HFFc6 (cell line): ENCODE results near the gene DBNL. TPM values are rescaled to one million over a fixed set of nuclear protein-coding genes. Genes with fewer than 3 reads are reported as not detected.

ENCODE experiments used
- DNase-seq: peaks from one replicate; pipeline ENCODE4 v3.0.0-alpha.2; 2018
- H3K27ac Mint-ChIP-seq: 2 replicates; pipeline ENCODE4 v1.8.0; 2020; ENCODE audit warnings: mild to moderate bottlenecking, mixed read lengths
- H3K27me3 Mint-ChIP-seq: 2 replicates; pipeline ENCODE4 v1.8.0; 2021; ENCODE audit warnings: mild to moderate bottlenecking, moderate library complexity, mixed read lengths; ENCODE audit not compliant: insufficient read depth
- H3K36me3 Mint-ChIP-seq: 2 replicates; pipeline ENCODE4 v1.8.0; 2021; ENCODE audit warnings: low read depth, mixed read lengths
- H3K4me1 Mint-ChIP-seq: 2 replicates; pipeline ENCODE4 v1.8.0; 2020; ENCODE audit warnings: low read depth, mixed read lengths
- H3K4me3 Mint-ChIP-seq: 2 replicates; pipeline ENCODE4 v1.8.0; 2020; ENCODE audit warnings: mild to moderate bottlenecking, moderate library complexity, mixed read lengths
- H3K9me3 Mint-ChIP-seq: 2 replicates; pipeline ENCODE4 v1.8.0; 2020; ENCODE audit warnings: mild to moderate bottlenecking, mixed read lengths
- total RNA-seq, 6 experiments: library from RNA; stranded (reverse); fragmentation: NEBNext Ultra II Directional; extraction: Animal tissue kit (Norgen Biotek cat#: 25700); gene quantifications; 2 replicates in 1 of 6; 3 replicates in 5 of 6; pipeline ENCODE4 v1.2.3, GENCODE V29; 2021
- TF ChIP-seq, protein P1 (sequence below): fragments of 200-600 bp; sonication (generic); IDR thresholded peaks from 2 replicates; pipeline ENCODE4 v1.5.0; 2021; ENCODE audit warnings: antibody characterized with exemption, mild to moderate bottlenecking

The DBNL gene
- total RNA-seq, 6 experiments from 2014 or later, result 146 to 167 (median 153) TPM

DNA sequence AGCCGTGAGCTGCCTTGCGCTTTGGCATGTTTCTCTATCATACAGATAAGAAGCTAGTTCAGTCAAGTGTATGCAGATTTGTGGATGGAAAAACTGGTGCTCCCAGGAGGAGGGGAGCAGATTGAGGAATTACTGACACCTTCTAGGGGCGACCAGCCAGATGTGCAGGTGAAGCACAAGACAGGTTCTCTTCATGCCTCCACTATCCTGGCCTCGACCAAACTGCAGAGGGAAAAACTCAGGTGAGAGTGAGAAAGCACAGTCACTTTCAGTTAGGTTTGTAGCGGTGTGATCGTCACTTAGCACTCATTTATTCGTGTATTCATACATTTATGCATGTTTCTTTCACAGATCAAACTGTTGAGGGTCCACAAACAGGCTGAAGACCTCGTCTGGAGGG is 600 bp upstream of the DBNL start:
- peaks cover 30% of the 10 kb centered on the region for H3K36me3 Mint-ChIP-seq
- DNase-seq, result no peak
- H3K4me1 Mint-ChIP-seq, result peaks cover 36% of the 10 kb centered on the region
- no peaks in the 10 kb centered on the region for H3K9me3 Mint-ChIP-seq
- H3K4me3 Mint-ChIP-seq, result peak overlapping the region; percentile 89
- TF ChIP-seq, protein P1, sequence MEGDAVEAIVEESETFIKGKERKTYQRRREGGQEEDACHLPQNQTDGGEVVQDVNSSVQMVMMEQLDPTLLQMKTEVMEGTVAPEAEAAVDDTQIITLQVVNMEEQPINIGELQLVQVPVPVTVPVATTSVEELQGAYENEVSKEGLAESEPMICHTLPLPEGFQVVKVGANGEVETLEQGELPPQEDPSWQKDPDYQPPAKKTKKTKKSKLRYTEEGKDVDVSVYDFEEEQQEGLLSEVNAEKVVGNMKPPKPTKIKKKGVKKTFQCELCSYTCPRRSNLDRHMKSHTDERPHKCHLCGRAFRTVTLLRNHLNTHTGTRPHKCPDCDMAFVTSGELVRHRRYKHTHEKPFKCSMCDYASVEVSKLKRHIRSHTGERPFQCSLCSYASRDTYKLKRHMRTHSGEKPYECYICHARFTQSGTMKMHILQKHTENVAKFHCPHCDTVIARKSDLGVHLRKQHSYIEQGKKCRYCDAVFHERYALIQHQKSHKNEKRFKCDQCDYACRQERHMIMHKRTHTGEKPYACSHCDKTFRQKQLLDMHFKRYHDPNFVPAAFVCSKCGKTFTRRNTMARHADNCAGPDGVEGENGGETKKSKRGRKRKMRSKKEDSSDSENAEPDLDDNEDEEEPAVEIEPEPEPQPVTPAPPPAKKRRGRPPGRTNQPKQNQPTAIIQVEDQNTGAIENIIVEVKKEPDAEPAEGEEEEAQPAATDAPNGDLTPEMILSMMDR, result no peak
- H3K27me3 Mint-ChIP-seq, result peaks cover 2% of the 10 kb centered on the region
- H3K27ac Mint-ChIP-seq, result peak overlapping the region; percentile 80

DNA sequence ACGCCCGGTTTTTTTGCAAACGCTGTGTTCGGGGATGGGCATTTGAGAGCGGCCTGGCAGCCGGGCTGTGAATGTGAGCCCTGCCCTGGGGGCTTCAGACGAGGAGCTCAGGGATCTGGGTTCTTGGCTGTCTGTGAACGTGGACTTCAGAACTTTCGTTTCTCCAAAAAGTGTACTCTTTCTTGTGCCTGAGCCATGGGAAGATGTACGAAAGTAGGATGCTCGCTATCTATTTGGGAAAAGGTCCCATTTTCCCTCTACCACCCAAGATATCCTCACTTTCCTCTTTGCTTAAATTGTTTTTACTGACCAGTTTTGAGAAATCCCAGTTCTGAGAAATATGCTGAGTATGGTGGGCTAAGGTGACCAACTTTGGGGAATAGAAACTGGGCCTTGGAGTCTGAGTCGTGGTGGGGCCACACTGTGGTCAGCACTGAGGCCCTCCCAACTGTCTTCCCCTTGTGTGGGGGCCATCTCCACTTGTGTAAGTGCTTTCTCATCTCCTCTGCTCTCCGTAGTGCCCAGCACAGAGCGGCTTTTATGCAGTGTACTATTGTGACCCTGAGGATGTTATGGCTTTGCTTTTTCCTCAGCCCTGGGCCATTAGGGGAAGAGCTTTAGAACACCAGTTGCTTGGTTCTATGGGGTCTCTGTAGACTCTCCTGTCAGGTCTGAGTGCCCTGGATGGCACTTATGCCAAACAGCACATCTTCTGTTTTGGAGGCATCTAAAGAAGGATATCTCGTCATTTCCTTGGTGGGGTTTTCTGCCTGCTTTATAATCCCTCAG is 918 bp downstream of the DBNL start:
- H3K9me3 Mint-ChIP-seq, result no peaks in the 10 kb centered on the region
- H3K27ac Mint-ChIP-seq, result peak overlapping the region; percentile 80
- H3K27me3 Mint-ChIP-seq, result no peaks in the 10 kb centered on the region; the same call in none of the 2 replicates
- H3K36me3 Mint-ChIP-seq, result peaks cover 30% of the 10 kb centered on the region
- peaks cover 36% of the 10 kb centered on the region for H3K4me1 Mint-ChIP-seq
- H3K4me3 Mint-ChIP-seq, result peak overlapping the region; percentile 89
- TF ChIP-seq, protein P1, result no peak
- no peak for DNase-seq

DNA sequence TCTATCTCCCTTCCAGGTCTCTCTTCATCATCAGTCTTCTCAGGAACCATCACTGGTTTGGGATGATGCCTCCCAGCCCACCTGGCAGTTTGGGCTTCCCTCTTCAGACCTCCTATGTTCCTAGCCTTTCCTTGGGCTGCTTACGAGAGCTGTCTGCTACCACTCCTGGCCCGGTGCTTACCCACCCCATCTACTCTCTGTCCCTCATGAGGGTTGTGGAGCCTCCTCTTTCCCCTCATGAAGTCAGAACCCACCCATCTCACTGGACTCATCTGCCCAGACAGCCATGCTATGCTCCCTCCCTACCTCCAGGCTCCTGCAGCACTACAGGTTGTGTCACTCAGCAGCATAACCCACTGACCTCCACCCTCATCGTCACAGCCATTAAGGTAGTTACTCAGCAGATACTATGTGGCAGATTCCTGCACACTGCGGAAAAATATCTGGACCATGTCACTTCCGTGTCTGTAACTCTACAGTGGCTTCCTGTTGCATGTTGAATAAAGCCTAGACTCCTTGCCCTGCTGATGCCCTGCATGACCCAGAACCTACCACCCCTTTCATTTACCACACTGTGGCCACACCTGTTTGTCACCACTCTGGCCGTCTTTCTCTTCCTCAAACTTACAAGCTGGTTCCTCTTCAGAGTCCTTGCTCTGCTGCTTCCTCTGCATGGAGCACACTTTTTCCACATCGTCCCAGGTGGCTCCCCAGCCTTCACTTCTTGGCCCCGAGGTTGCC is 2.0 kb downstream of the DBNL start:
- Mint-ChIP-seq H3K4me1 (peaks cover 36% of the 10 kb centered on the region), H3K36me3 (peaks cover 30% of the 10 kb centered on the region)

DNA sequence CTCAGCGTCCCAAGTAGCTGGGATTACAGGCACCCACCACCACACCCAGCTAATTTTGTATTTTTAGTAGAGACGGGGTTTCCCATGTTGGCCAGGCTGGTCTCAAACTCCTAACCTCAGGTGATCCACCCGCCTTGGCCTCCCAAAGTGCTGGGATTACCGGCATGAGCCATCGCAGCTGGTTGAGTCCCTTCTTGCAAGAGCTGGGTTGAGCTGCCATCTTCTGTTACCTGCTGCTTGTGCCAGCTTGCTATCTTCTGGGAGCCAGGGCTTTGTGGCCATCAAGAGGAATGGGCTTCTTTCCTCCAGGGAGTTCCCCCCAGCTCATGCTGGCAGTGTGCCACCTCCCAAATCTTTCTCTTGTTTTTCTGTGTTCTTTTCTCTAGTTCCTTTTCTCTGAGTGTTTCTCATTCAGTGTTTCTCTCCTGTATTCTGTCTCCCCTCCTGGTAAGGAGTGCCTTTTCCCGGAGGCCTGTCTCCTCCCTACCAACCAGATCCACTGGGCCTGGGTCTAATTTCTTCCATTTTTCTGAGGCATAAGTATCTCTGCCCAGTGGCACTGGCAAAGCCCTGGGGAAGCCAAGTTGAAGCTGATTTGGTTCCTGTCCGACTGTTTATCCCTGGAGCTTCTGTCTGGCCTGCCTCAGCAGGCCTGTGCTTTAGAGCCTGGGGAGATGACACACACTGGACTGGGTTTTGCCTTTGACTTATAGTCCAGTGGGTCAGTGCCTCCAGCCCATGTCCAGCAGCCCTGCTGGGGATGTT is 3.7 kb downstream of the DBNL start:
- no peak for DNase-seq
- Mint-ChIP-seq H3K9me3 (no peaks in the 10 kb centered on the region), H3K4me3 (no peak overlapping the region; the same call in 1 of the 2 replicates), H3K27me3 (no peaks in the 10 kb centered on the region; the same call in none of the 2 replicates), H3K4me1 (peaks cover 36% of the 10 kb centered on the region), H3K27ac (no peak overlapping the region), H3K36me3 (peaks cover 30% of the 10 kb centered on the region)
- TF ChIP-seq, protein P1, result no peak

More for the DNA sequence above, 2.0 kb downstream of the DBNL start:
- Mint-ChIP-seq H3K27ac (peak overlapping the region; percentile 42), H3K9me3 (no peaks in the 10 kb centered on the region), H3K27me3 (no peaks in the 10 kb centered on the region; the same call in none of the 2 replicates), H3K4me3 (peak overlapping the region; percentile 89)
- TF ChIP-seq, protein P1, result no peak
- DNase-seq, result no peak
